RWPE2 (cell line): ENCODE measurements around the gene SPPL2B.

Experiments
- ATAC-seq: fragments of 200-7000 bp; cut with Tn5 transposase; 3 replicates; pipeline ENCODE4 v1.9.1; 2021; ENCODE audit warnings: low read depth
- DNase-seq: peaks from one replicate; pipeline ENCODE4 v3.0.0-alpha.2; 2020; ENCODE audit warnings: low spot score
- H3K27ac ChIP-seq: fragments of 450-650 bp; 2 replicates; pipeline ENCODE4 v1.5.1; 2017; ENCODE audit warnings: mild to moderate bottlenecking; ENCODE audit not compliant: poor library complexity, severe bottlenecking
- H3K27me3 ChIP-seq: fragments of 250-450 bp; sonication (Bioruptor Pico); 2 replicates; pipeline ENCODE4 v1.5.1; 2021; ENCODE audit warnings: mild to moderate bottlenecking, moderate library complexity; ENCODE audit not compliant: insufficient read depth, poor library complexity, severe bottlenecking
- H3K36me3 ChIP-seq: fragments of 250-450 bp; sonication (Bioruptor Pico); 2 replicates; pipeline ENCODE4 v1.5.1; 2020; ENCODE audit warnings: low read depth, mild to moderate bottlenecking, moderate library complexity
- H3K4me1 ChIP-seq: fragments of 250-450 bp; sonication (Bioruptor Pico); 2 replicates; pipeline ENCODE4 v1.5.1; 2021; ENCODE audit warnings: mild to moderate bottlenecking, moderate library complexity; ENCODE audit not compliant: insufficient read depth, poor library complexity, severe bottlenecking
- H3K4me3 ChIP-seq: fragments of 250-450 bp; sonication (Bioruptor Pico); 2 replicates; pipeline ENCODE4 v1.5.1; 2021; ENCODE audit warnings: mild to moderate bottlenecking, moderate library complexity; ENCODE audit not compliant: severe bottlenecking
- H3K9me3 ChIP-seq: fragments of 250-450 bp; sonication (Bioruptor Pico); 2 replicates; pipeline ENCODE4 v1.5.1; 2021; ENCODE audit warnings: mild to moderate bottlenecking, moderate library complexity; ENCODE audit not compliant: severe bottlenecking
- TF ChIP-seq, protein P1 (sequence below): fragments of 450-650 bp; IDR thresholded peaks from one replicate; pipeline ENCODE4 v1.5.1; 2017; ENCODE audit warnings: mild to moderate bottlenecking, moderate library complexity; ENCODE audit not compliant: poor library complexity, severe bottlenecking

SPPL2B gene

GRCh38 chr19:2312820-2313501 lies 15.5 kb upstream of the SPPL2B start:
- DNase-seq: no peak
- Histone ChIP-seq H3K27me3 (no peaks in the 10 kb centered on the region), H3K4me1 (no peaks in the 10 kb centered on the region), H3K9me3 (no peaks in the 10 kb centered on the region), H3K36me3 (no peaks in the 10 kb centered on the region), H3K4me3 (no peak overlapping the region), H3K27ac (no peak overlapping the region)
- ATAC-seq: no peak
- TF ChIP-seq, protein P1, sequence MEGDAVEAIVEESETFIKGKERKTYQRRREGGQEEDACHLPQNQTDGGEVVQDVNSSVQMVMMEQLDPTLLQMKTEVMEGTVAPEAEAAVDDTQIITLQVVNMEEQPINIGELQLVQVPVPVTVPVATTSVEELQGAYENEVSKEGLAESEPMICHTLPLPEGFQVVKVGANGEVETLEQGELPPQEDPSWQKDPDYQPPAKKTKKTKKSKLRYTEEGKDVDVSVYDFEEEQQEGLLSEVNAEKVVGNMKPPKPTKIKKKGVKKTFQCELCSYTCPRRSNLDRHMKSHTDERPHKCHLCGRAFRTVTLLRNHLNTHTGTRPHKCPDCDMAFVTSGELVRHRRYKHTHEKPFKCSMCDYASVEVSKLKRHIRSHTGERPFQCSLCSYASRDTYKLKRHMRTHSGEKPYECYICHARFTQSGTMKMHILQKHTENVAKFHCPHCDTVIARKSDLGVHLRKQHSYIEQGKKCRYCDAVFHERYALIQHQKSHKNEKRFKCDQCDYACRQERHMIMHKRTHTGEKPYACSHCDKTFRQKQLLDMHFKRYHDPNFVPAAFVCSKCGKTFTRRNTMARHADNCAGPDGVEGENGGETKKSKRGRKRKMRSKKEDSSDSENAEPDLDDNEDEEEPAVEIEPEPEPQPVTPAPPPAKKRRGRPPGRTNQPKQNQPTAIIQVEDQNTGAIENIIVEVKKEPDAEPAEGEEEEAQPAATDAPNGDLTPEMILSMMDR: no peak

- Histone ChIP-seq H3K27ac (no peak overlapping the region), H3K9me3 (no peaks in the 10 kb centered on the region), H3K4me1 (no peaks in the 10 kb centered on the region), H3K36me3 (no peaks in the 10 kb centered on the region), H3K4me3 (no peak overlapping the region), H3K27me3 (no peaks in the 10 kb centered on the region)
- TF ChIP-seq, protein P1: no peak
- no peak for DNase-seq
- ATAC-seq: no peak
Observed at GRCh38 chr19:2315121-2315817, 13.2 kb upstream of the SPPL2B start.

GRCh38 chr19:2315818-2316353 lies 12.6 kb upstream of the SPPL2B start:
- DNase-seq: no peak
- no peak overlapping the region for H3K4me3 ChIP-seq

DNA sequence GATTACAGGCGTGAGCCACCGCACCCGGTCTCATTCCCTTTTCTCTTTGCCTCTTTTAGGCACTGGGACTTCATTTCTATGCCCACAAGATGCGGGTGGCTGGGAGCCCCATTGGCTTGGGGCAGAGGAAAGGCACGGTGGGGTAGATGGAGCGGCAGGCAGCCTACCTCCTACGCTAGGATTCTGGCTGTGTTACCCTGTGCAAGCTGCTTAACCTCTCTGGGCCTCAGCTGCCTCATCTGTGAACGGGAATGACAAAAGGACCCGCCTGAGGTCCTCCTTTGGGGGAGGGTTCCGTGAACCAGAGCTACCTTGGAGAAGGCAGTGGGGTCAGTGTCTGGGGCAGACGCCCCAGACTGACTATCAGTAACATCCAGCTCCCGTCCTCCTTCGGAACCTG lies 11.2 kb upstream of the SPPL2B start:
- ATAC-seq (no peak), DNase-seq (no peak)
- Histone ChIP-seq H3K36me3 (peaks cover 6% of the 10 kb centered on the region), H3K27ac (no peak overlapping the region), H3K4me3 (no peak overlapping the region), H3K4me1 (no peaks in the 10 kb centered on the region), H3K9me3 (no peaks in the 10 kb centered on the region), H3K27me3 (no peaks in the 10 kb centered on the region)
- TF ChIP-seq, protein P1: no peak

More at GRCh38 chr19:2315818-2316353, 12.6 kb upstream of the SPPL2B start:
- Histone ChIP-seq H3K9me3 (no peaks in the 10 kb centered on the region), H3K27ac (no peak overlapping the region), H3K36me3 (no peaks in the 10 kb centered on the region), H3K27me3 (no peaks in the 10 kb centered on the region), H3K4me1 (no peaks in the 10 kb centered on the region)
- TF ChIP-seq, protein P1: no peak
- ATAC-seq: no peak; the same call in 2 of the 3 replicates

DNA sequence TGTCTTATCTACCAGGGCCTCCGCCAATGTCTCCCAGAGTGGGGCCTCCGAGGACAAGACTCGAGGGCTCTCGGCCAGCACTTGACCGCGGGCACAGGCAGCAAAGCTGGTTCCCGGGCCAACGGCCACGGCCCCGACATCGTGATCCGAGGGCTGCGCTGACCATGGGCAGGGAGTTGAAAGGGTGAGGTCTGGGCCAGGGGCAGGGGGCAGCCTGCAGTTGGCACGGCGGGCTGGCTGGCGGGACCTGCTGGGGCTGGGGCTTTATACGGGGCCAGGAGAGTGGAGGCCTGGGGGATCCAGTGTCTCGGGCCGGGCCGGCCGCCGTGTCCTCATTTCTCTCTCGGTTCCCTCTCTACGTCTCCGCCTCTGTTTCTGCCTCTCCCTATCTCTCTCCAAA lies 10.7 kb upstream of the SPPL2B start:
- DNase-seq (no peak), ATAC-seq (no peak)
- H3K36me3 ChIP-seq: peaks cover 6% of the 10 kb centered on the region
- no peaks in the 10 kb centered on the region for H3K9me3 ChIP-seq
- H3K27me3 ChIP-seq: no peaks in the 10 kb centered on the region
- TF ChIP-seq, protein P1: no peak
- no peaks in the 10 kb centered on the region for H3K4me1 ChIP-seq
- H3K4me3 ChIP-seq: no peak overlapping the region
- no peak overlapping the region for H3K27ac ChIP-seq
